GM18526 (cell line): Measurements from ENCODE around the gene FERMT2.

ENCODE experiments used
- POLR2A ChIP-seq: IDR thresholded peaks from 3 replicates; pipeline ENCODE4 v1.6.1; 2011; ENCODE audit not compliant: insufficient read length; ENCODE audit errors: extremely low read depth

Gene FERMT2

DNA sequence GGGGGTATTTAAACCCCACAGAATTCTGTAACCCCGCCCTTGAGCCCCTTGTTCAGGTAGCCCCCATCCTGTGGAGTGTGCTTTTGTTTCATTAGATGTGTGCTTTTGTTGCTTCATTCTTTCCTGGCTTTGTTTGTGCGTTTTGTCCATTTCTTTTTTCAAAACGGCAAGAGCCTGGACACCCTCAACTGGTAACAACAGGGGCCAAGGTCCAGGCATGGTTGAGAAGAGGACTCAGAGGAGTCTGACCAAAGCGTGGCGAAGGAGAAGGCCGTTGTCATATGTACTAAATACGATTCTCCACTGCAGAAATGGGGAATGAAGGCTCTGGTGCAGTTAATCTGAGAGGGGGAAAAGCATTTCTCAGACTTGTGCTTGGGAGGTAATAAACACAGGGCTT lies 113.4 kb downstream of the FERMT2 start:
- TF ChIP-seq POLR2A, result no peak

DNA sequence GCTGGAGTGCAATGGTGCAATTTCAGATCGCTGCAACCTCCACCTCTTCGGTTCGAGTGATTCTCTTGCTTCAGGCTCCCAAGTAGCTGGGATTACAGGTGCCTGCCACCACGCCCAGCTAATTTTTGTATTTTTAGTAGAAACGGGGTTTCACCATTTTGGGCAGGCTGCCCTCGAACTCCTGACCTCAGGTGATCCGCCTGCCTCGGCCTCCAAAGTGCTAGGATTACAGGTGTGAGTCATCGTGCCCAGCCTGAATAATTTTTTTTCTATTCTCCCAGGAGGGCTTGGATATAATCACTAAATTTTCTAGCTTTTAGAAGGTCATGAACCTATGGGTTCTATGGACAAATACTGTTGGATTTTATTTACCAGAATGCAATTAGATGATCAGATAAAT lies 114.8 kb downstream of the FERMT2 start:
- no peak for TF ChIP-seq POLR2A

DNA sequence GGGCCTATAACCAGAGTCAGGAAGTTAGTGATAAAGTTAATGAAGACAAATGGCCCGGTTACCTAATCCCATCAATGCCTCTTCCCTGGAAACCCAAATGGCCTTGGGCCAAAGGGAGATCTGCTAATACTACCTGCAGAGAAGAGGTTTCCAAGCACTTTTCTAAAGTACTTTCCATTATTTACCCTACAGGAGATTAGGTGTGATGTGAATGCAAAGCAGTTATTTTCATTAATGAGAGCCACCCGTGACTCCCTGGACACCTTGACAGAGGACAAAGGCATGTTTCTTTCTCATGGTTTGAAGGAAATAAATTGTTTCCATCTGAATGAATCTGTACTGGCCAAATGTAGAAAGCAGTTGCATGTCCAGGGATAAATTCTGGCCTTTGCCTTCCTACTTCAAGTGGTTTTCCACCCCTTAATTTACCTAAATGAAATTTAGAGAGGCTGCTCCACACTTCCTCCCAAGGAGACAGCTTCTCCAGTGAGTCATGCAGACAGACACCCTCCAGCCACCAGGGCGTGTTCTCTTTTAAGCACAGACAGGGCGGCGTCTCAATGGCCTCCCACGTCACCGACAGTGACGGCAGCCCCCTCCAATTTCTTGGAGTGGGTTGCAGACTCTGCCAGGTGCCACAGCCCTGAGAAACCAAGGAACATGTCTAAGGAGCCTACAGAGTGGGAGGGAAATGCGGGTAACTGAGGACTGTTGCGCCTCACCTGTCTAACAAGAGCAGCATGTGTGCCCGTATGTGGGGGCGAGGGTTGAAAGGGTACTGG lies 115.5 kb downstream of the FERMT2 start:
- TF ChIP-seq POLR2A, result no peak

DNA sequence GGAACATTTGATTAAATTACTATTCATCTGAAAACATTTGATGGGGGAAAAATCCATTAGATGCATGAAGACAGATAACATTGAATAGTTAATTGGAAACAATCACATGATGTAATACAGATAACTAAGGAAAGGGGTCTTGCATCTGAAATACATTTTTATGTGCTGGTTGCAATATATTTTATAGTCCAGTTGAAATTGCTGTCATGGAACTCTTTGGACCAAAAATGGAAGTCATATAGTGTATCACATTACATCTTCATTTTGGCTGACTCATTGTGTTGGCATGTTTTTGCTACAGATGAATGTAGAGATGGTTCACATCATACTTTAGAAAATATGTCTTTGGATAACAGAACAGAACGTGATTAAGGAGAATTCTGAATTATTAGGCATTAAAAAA lies 116.4 kb downstream of the FERMT2 start:
- TF ChIP-seq POLR2A, result no peak

DNA sequence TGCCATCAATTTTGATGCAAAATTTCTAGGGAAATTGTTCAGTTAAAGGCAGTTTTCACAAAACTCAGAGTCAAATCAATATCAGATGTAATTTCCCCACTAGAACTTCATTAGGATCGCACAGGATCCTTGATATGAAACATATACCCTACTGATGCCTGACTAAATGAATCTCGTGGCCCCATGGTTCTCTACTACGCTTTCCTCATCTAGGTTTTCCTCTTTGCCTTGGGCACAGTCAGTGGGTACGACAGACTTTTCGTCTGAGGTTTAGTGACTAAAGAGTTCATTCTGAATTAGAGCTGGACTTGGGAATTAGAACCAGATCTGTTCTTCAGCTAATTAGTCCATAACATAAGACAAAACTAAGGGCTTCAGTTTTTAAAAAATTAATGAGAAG lies 117.0 kb downstream of the FERMT2 start:
- no peak for TF ChIP-seq POLR2A

DNA sequence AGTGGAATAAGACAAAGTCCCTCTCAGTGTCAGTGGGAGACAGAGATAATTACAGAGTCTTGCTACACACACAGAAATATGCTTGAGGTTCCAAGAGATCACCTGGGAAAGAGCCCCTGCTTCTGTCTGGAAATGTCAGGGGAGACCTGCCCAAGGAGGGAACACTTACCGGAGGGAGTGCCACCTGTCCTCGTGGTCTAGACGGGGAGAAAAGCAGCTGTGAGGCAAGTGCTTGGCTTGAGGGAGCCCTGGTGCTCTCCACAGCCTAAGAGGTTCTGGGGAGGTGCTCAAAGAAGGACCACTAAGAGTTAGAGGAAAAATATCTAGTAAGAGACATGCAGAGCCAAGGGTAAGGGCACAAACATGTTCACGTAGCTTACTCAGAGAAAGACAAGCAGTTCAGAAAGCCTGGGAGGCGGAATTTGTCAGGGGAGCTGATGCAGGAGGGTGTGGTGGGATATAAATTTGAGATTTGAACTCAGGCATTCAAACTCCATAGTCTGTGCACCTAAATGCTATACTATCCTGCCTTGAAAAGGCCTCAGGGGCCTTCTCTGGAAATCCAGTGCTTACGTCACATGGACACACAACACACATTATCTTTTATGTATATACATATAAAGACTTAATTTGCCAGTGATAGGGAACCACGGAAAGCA lies 121.2 kb downstream of the FERMT2 start:
- TF ChIP-seq POLR2A, result no peak

DNA sequence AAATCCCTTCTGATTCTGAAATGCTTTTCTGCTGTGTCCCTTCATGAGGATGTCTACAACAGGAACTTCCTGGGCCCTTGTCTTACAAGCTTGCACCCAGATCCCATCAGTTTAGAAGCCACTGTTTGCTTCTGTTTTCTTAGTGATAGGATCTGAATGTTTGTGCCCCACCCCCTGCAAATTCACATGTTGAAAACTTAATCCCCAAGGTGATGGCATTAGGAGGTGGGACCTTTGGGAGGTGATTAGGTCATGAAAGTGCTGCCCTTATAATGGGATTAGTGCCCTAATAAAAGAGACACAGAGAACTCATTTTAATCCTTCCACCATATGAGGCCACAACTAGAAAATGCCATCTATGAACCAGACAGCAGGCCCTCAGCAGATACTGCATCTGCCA lies 123.4 kb downstream of the FERMT2 start:
- no peak for TF ChIP-seq POLR2A

DNA sequence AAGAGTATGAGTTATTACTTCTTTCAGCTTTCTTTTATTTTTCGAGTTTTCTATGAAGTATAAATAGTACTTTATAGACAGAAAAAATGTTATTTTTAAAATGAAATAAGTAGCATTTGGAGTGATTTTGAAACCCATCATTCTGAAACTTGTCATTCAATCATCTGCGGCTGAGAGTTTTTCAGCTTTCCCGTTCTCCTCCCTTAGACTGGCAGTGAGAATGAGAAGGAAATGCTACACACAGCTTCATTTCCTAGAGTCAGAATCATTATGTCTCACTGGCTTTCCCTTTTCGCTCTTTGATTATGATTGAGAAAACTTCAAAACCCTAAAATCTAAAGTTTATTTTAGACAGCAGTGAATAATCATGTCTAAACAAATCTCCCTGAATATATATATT lies 125.8 kb downstream of the FERMT2 start:
- no peak for TF ChIP-seq POLR2A

DNA sequence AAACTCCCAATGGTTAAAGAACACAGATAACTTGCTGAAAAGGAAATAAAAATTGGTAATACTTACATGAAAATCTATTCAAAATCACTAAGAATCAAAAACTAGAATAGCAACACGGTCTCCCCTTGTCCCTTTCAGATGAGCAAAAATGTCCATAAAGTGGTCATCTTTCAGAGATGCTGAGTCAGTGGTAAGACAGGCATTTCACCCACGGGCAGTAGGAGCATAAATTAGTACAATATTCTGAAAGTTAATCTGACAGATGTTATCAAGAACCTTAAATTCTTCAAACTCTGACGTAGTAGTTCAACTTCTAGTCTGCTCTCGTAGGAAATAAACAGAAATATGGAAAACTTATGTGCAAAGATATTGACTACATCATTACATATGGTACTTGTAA lies 126.4 kb downstream of the FERMT2 start:
- TF ChIP-seq POLR2A, result no peak

DNA sequence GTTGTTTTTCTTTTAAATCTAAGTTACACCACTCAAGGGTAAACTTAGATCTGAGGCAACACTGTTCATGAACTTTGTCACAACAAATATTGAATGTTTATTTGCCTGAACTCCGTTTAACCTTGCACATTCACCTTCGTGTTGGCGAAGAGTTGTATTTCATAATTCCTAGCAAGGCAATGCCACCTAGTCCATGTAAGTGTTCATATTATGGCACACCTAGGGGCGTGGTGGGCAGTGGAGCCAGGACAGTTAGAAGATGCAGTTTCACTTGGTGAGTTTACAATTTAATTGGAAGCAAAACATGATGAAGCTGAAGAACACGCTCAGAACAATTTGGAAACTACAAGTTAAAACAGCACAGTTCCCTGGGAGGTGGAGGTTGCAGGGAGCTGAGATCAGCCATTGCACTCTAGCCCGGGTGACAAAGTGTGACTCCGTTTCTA lies 129.0 kb downstream of the FERMT2 start:
- no peak for TF ChIP-seq POLR2A

DNA sequence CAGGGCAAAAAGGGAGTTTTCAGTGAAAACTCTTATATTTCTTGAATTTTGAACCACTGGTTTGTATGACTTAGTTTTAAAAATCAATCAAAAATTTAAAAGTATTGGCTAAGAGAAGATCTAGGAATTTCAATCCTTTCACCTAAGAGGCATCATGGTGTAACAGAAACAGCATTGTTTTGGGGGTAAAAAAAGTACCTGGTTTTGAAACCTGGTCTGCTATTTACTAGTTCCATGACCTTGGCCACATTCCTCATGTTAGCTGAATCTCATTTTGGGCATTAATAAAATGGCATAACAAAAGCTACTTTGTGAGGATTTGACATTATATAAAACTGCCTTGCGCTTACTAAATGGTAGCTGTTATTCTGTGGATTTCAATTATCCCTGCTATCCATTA lies 142.7 kb downstream of the FERMT2 start:
- TF ChIP-seq POLR2A, result no peak
